ENCODE data around the gene KLHL2. TPM values are rescaled to one million over a fixed set of nuclear protein-coding genes. Genes with fewer than 3 reads are reported as not detected.
"Not testable (repeated sequence)": the region's sequence is repeated elsewhere in the genome, so short reads cannot be mapped to it uniquely, and the experiment has no call there.

KLHL2 gene, protein sequence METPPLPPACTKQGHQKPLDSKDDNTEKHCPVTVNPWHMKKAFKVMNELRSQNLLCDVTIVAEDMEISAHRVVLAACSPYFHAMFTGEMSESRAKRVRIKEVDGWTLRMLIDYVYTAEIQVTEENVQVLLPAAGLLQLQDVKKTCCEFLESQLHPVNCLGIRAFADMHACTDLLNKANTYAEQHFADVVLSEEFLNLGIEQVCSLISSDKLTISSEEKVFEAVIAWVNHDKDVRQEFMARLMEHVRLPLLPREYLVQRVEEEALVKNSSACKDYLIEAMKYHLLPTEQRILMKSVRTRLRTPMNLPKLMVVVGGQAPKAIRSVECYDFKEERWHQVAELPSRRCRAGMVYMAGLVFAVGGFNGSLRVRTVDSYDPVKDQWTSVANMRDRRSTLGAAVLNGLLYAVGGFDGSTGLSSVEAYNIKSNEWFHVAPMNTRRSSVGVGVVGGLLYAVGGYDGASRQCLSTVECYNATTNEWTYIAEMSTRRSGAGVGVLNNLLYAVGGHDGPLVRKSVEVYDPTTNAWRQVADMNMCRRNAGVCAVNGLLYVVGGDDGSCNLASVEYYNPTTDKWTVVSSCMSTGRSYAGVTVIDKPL
- 24.3 TPM for total RNA-seq

DNA sequence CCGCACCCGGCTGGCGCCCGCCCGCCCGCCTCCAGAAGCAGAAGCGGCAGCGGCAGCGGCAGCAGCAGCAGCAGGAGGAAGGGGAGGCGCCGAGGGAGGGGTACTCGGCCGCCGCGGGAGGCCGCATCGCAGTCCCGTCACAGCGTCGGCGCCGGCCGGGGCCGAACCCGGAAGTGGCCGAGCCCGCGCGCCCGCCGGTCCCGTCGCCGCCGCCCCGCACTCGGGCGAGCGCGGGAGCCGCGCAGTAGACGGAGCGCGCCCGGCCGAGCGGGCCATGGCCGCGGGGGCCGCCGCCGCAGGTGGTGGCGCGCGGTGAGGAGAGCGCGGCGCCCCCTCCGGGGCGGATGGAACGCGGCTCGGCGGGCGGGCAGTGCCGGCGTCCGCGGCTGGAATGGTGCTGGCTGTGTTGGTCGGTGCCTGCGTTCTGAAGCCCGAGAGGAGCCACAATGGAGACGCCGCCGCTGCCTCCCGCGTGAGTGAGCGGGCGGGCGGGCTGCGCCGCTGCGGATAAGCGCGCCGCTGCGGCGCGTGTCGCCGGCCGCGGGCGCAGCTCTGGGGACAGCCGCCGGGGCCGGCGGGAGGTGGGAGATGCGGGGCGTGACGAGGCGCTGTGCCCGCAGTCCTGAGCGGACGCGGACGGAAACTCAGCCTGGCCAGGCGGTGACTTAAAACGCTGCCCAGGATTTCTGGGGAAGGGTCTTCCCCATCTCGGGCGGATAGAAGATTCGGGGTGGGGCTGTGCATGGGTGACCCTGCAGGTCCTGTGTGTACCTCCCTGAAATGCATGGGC lies at the start of gene KLHL2:
TSS of gene KLHL2 (plus strand) at position 131 of the 790 bp plus-strand sequence. CDS start at position 447, 316 bp downstream.
- DNase-seq = peak; percentile 86

GRCh38 chr4:165158762-165159161 lies 48.6 kb upstream of the KLHL2 start:
- DNase-seq = no peak

DNA sequence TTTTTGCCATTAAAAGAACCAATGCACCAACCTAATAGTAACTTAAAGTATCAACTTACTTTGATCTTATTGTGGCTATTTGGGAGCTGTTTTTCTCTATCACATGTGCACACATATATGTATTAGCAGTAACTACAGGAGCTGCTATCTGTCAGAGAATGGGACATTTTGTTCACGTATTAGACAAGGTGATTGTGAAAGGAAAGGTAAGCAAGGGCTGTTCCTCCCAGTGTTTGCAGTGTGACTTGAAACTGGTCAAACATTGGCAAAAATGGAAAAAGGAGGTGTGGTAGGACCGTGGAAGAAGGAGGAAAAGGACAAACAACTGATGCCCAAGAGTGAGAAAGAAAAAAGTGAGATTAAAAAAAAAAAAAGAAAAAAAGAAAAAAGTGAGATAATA lies 43.1 kb upstream of the KLHL2 start:
- no peak for DNase-seq

GRCh38 chr4:165166872-165167271 lies 40.5 kb upstream of the KLHL2 start:
- not testable (repeated sequence) for DNase-seq

- DNase-seq = no peak
These were observed 39.7 kb upstream of the KLHL2 start for GRCh38 chr4:165167650-165168049.

DNA sequence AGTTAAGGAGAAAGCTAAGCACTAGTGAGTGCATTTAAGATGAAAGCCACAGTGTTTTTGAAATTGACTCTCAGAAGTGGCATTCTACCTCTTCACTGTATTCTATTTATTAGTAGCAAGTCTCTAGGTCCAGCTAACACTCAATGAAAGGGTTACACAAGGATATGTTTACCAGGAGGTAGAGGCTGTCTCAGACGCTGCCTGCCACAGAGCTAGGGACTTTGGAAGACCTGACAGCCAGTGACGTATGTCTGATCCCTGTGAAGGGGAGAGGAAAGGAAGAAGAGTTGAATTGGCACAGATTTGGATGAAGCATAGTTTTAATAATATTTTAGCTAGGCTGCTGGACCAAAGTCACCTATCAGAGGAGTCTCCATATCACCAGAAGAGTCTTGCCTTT lies 36.5 kb upstream of the KLHL2 start:
- DNase-seq = no peak

- not testable (repeated sequence) for DNase-seq
These were observed 31.9 kb upstream of the KLHL2 start for GRCh38 chr4:165175470-165175869.

- DNase-seq = no peak
These were observed 31.5 kb upstream of the KLHL2 start for GRCh38 chr4:165175879-165176278.

DNA sequence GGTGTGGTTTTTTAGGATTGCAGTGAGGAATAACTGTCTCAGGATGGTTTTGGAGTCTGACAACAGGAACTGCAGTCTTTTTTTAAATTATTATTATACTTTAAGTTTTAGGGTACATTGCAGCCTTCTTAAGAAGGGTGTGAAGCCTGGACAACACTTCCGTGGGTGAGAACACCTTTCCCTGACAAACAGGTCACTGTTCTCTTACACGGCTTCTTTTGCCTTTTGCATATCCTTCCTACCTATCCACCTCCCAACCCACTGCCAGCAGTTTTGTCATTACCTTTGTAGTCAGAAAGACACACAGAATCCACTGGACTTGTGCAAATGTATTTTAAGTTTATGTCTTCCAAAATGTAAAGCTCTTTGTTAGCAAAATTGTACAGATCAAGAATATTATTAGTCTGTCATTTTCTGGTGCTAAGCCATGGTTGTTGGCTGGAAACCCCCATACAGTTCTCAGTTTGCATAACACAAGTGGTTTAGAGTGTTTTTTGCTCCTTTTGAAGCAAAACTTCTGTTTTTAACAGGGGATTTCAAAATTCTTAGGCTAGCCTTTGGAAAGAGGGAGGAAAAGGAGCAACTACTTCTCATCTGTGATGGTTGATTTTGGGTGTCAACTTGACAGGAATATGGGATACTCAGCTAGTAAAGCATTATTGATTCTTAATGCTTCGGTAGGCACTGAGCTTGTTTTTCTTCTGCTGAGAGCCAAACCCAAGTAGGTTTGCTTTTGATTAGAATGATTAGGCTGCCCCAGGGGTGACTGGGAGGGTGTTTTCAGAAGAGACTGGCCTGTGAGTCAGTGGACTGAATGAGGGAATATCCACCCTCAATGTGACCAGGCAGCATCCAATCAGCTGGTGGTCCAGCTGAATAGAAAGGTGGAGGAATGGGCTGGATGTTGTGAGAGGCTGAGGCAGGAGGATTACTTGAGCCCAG lies 29.4 kb upstream of the KLHL2 start:
- no peak for DNase-seq

- no peak for DNase-seq
These were observed 23.1 kb upstream of the KLHL2 start for GRCh38 chr4:165184220-165184619.

DNA sequence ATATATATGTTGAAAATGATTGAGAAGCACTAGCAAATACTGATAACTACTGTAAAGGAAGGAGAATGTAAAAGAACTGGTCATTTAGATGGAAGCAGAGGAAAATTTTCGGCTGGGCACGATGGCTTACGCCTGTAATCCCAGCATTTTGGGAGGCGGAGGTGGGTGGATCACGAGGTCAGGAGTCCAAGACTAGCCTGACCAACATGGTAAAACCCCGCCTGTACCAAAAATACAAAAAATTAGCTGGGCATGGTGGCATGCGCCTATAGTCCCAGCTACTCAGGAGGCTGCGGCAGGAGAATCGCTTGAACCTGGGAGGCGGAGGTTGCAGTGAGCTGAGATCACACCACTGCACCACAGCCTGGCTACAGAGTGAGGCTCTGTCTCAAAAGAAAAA lies 22.4 kb upstream of the KLHL2 start:
- not testable (repeated sequence) for DNase-seq

- no peak for DNase-seq
These were observed 21.9 kb upstream of the KLHL2 start for GRCh38 chr4:165185448-165185847.

DNA sequence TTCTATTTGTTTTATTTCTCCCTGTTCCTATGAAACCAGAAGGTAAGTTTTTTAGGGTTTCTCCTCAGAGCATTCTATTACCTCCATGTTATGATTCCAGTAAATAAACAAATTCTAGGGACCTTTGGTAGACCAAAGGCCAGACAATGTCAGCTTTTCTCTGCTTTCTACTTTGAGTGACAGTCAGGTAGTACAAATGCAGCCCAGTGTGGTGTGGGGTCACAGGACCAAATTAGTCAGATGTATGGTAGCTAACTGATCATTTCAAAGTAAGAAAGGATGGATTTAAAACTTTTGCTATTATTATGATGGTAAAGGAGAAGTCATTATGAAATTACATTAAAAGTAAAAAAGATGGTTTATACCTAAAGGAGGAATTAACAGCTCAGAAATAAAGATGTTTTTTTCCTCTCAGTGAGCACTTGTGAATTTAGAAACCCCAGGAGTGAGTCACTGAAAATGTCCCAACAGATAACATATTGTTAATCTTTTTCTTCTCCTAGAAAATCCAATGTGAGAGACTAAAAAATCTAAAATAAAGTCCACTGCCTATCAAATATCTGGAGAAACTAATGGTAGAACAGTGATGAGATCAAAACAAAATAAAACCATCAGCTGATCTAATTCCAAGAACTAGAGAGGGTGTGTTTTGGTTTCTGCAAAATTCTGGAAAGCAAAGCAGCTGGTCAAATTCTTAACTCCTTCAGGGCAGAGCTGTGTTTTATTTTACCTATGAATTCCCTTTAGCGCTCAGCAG lies 16.6 kb upstream of the KLHL2 start:
- no peak for DNase-seq

DNA sequence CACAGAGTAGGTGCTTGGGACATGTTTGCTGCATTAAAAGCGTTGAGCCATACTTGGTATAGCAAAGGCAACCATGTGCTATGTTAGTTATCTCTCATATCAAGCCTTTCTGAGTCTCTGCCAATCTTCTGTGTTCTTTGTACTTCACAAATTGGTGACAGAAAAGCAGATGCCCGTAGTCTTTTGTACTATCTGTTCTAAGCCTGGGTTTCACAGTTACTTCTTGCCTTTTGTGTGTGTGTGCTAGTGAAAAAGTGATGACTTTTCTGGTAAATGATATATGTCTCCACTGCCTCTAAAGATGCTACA lies 16.1 kb upstream of the KLHL2 start:
- DNase-seq = no peak

DNA sequence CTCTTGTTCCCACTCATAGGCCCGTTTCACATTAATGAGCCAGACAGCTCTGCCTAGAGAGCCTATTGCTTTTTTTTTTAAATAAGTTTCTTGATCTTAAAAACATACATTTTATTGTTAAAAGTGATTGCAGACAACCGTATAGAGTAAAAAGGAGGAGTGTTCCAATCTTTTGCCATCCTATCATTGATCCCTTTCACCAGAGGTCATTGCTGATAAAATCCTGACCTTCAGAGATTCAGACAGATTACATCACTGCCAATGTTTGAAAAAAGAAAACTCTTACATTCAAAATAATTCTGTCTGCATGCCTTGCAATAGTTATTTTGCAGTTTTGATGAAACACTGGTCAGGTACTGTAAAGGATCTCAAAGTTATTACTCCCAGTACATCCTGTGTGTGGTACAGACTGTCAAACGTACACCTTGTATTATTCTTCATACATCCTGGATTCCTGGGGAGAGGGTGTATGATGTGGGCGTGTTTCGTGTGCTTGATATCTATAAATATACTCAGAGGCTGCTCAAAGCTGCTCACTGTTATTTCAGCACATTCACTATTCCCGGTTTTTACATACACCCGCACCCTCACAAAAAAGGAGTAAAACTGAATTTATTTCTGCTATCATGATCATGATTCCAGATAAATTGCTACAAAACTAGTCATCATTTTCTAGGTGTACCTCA lies 15.4 kb upstream of the KLHL2 start:
- DNase-seq = no peak

GRCh38 chr4:165192500-165192898 lies 14.9 kb upstream of the KLHL2 start:
- DNase-seq = no peak

- no peak for DNase-seq
These were observed 14.4 kb upstream of the KLHL2 start for GRCh38 chr4:165192956-165193355.

DNA sequence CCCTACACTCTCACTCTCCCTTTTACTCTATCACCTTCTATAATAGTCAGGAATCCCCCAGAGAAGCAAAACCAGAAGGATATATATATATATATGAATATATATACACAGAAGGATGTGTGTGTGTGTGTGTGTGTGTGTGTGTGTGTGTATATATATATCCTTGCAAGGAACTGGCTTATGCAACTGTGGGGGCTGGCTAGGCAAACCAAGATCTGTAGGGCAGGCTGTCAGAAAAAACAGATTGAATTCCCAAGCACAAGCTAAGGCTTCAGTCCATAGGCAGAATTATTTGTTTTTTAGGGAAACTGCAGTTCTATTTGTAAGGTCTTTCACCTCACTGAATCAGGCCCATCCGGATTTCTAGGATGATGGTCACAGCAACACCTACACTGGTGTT lies 13.0 kb upstream of the KLHL2 start:
- DNase-seq = no peak

- no peak for DNase-seq
These were observed 9.0 kb upstream of the KLHL2 start for GRCh38 chr4:165198329-165198728.

GRCh38 chr4:165199286-165199685 lies 8.1 kb upstream of the KLHL2 start:
- DNase-seq = no peak

GRCh38 chr4:165199722-165200121 lies 7.6 kb upstream of the KLHL2 start:
- no peak for DNase-seq
